Common myeloid progenitor, CD34-positive (primary cell): ENCODE measurements around the gene SPATA22.
"Not testable (repeated sequence)": the region's sequence is repeated elsewhere in the genome, so short reads cannot be mapped to it uniquely, and the experiment has no call there.

Source experiments
- CTCF ChIA-PET: fragments of 350-600 bp; sonication (Branson Sonifier 250); formaldehyde crosslinking; loops from one replicate; lab custom pipeline; 2021; ENCODE audit warnings: antibody characterized with exemption; lab: Charles Lee
- POLR2A ChIA-PET: fragments of 350-600 bp; sonication (Branson Sonifier 250); formaldehyde crosslinking; loops from one replicate; lab custom pipeline; 2021; ENCODE audit warnings: antibody characterized with exemption; lab: Charles Lee
- DNase-seq, 3 donors: peaks; one replicate each; pipeline versions ENCODE4 v3.0.0 to v3.0.0-alpha.2; 2013
- H3K27ac ChIP-seq, 2 experiments: 1 replicate in 1 of 2; 2 replicates in 1 of 2; pipeline ENCODE4 v1.7.0; 2013; ENCODE audit warnings: inconsistent platforms in 2 of 2, low read length in 2 of 2, mild to moderate bottlenecking in 2 of 2, low read depth in 1 of 2, moderate library complexity in 1 of 2; ENCODE audit not compliant: severe bottlenecking in 2 of 2, insufficient read depth in 1 of 2, poor library complexity in 1 of 2
- H3K27me3 ChIP-seq, 5 experiments: replicated peaks in 2 of 5; 1 replicate in 3 of 5; 2 replicates in 2 of 5; pipeline versions ENCODE4 v1.6.1 to v1.7.0; 2013; ENCODE audit warnings: low read length in 4 of 5, mild to moderate bottlenecking in 2 of 5, moderate library complexity in 2 of 5, inconsistent platforms in 1 of 5; ENCODE audit not compliant: insufficient read depth in 5 of 5, control insufficient read depth in 4 of 5
- H3K36me3 ChIP-seq, 4 experiments: 1 replicate in 2 of 4; 2 replicates in 2 of 4; pipeline versions ENCODE4 v1.6.1 to v1.7.0; 2013; ENCODE audit warnings: low read length in 3 of 4, control low read depth in 1 of 4, mild to moderate bottlenecking in 1 of 4; ENCODE audit not compliant: control insufficient read depth in 4 of 4, insufficient read depth in 4 of 4
- H3K4me1 ChIP-seq, 4 experiments: 1 replicate in 3 of 4; 2 replicates in 1 of 4; pipeline versions ENCODE4 v1.6.1 to v1.7.1; 2013; ENCODE audit warnings: low read length in 3 of 4, mild to moderate bottlenecking in 3 of 4, control low read depth in 1 of 4, inconsistent platforms in 1 of 4, moderate library complexity in 1 of 4; ENCODE audit not compliant: control insufficient read depth in 4 of 4, insufficient read depth in 4 of 4; ENCODE audit errors: control extremely low read depth in 1 of 4
- H3K4me3 ChIP-seq, 7 experiments: 1 replicate in 4 of 7; 2 replicates in 3 of 7; pipeline versions ENCODE4 v1.5.1 to v1.7.0; 2013; ENCODE audit warnings: mild to moderate bottlenecking in 7 of 7, low read length in 6 of 7, moderate library complexity in 6 of 7, inconsistent platforms in 2 of 7, low read depth in 2 of 7, control low read depth in 1 of 7; ENCODE audit not compliant: insufficient read depth in 4 of 7, control insufficient read depth in 1 of 7; ENCODE audit errors: extremely low read depth in 1 of 7
- H3K9me3 ChIP-seq, 5 experiments: 1 replicate in 4 of 5; 2 replicates in 1 of 5; pipeline versions ENCODE4 v1.6.1 to v1.7.1; 2013; ENCODE audit warnings: low read length in 4 of 5, mild to moderate bottlenecking in 2 of 5, inconsistent platforms in 1 of 5, low read depth in 1 of 5, moderate library complexity in 1 of 5; ENCODE audit not compliant: control insufficient read depth in 4 of 5, insufficient read depth in 2 of 5; ENCODE audit errors: control extremely low read depth in 1 of 5
- WGBS: methylation state at CpG from one replicate; pipeline ENCODE4 v1.1.5; 2013; ENCODE audit not compliant: insufficient coverage; 5-methylcytosine and 5-hydroxymethylcytosine counted together

Gene SPATA22

GRCh38 chr17:3475251-3475685 is 3.6 kb upstream of the SPATA22 start:
- Histone ChIP-seq H3K9me3 (peaks cover 0 to 5% (median 0%) of the 10 kb centered on the region in 5 experiments), H3K4me3 (no peak overlapping the region), H3K27ac (no peak overlapping the region), H3K4me1 (peaks cover 0 to 2% (median 0%) of the 10 kb centered on the region in 4 experiments), H3K27me3 (peaks cover 0 to 2% (median 0%) of the 10 kb centered on the region in 5 experiments), H3K36me3 (no peaks in the 10 kb centered on the region)
- DNase-seq, result no peak
- POLR2A ChIA-PET, result no interaction called here
- 100% methylated on average over 3 of the region's 4 CpGs for WGBS
- CTCF ChIA-PET, result no interaction called here

GRCh38 chr17:3474212-3474611 is 2.6 kb upstream of the SPATA22 start:
- no peak overlapping the region for H3K4me3 ChIP-seq
- H3K36me3 ChIP-seq, result no peaks in the 10 kb centered on the region
- H3K27ac ChIP-seq, result no peak overlapping the region
- POLR2A ChIA-PET, result no interaction called here
- 29% methylated on average over 1 of the region's 3 CpGs for WGBS
- peaks cover 0 to 2% (median 0%) of the 10 kb centered on the region in 5 experiments for H3K27me3 ChIP-seq
- H3K4me1 ChIP-seq, result peaks cover 0 to 2% (median 0%) of the 10 kb centered on the region in 4 experiments
- CTCF ChIA-PET, result no interaction called here
- peaks cover 0 to 5% (median 0%) of the 10 kb centered on the region in 5 experiments for H3K9me3 ChIP-seq
- peak; percentile 2 to 56 (median 18) for DNase-seq

- POLR2A ChIA-PET, result no interaction called here
- no peak overlapping the region for H3K4me3 ChIP-seq
- H3K9me3 ChIP-seq, result peaks cover 0 to 5% (median 0%) of the 10 kb centered on the region in 5 experiments
- H3K27me3 ChIP-seq, result peaks cover 0 to 2% (median 0%) of the 10 kb centered on the region in 5 experiments
- over 99% methylated on average over 17 of the region's 21 CpGs for WGBS
- peaks cover 0 to 2% (median 0%) of the 10 kb centered on the region in 4 experiments for H3K4me1 ChIP-seq
- no peak overlapping the region for H3K27ac ChIP-seq
- no peaks in the 10 kb centered on the region for H3K36me3 ChIP-seq
- no peak for DNase-seq
- CTCF ChIA-PET, result no interaction called here
These were observed 518 bp upstream of the SPATA22 start for GRCh38 chr17:3472137-3472536.

- ChIA-PET POLR2A (no interaction called here), CTCF (no interaction called here)
- H3K4me1 ChIP-seq, result no peaks in the 10 kb centered on the region
- DNase-seq, result no peak
- 94% methylated on average over 5 of the region's 5 CpGs for WGBS
- peaks cover 0 to 5% (median 0%) of the 10 kb centered on the region in 5 experiments for H3K9me3 ChIP-seq
- H3K36me3 ChIP-seq, result no peaks in the 10 kb centered on the region
- H3K4me3 ChIP-seq, result no peak overlapping the region
- no peak overlapping the region for H3K27ac ChIP-seq
- H3K27me3 ChIP-seq, result peaks cover 0 to 2% (median 0%) of the 10 kb centered on the region in 5 experiments
These were observed 2.1 kb downstream of the SPATA22 start for GRCh38 chr17:3469529-3469928.

- H3K27me3 ChIP-seq, H3K36me3 ChIP-seq, POLR2A ChIA-PET, DNase-seq, H3K27ac ChIP-seq, H3K4me1 ChIP-seq, H3K9me3 ChIP-seq, H3K4me3 ChIP-seq: not testable (repeated sequence)
- WGBS, result no CpG with 5 or more reads among the region's 1 CpG
- CTCF ChIA-PET, result interaction anchor here (0.6 to 1.4 kb wide), 3 partner anchors 16 to 418 kb away, joined by 3 to 4 read pairs (median 3); no protein-coding TSS in a partner anchor
These were observed 5.3 kb downstream of the SPATA22 start for GRCh38 chr17:3466355-3466754.

- Histone ChIP-seq H3K4me3 (no peak overlapping the region), H3K9me3 (no peaks in the 10 kb centered on the region), H3K36me3 (no peaks in the 10 kb centered on the region), H3K4me1 (no peaks in the 10 kb centered on the region), H3K27me3 (peaks cover 0 to 2% (median 0%) of the 10 kb centered on the region in 5 experiments), H3K27ac (no peak overlapping the region)
- DNase-seq, result peak in 1 of 3 donors; percentile 7
- ChIA-PET POLR2A (no interaction called here), CTCF (interaction anchor here (1.2 kb wide), 1 partner anchor 435 kb away, joined by 4 read pairs; no protein-coding TSS in a partner anchor)
- WGBS, result 55% methylated on average over 2 of the region's 2 CpGs
These were observed 23.5 kb downstream of the SPATA22 start for GRCh38 chr17:3448059-3448665.

GRCh38 chr17:3447625-3448024 is 24.0 kb downstream of the SPATA22 start:
- H3K4me1 ChIP-seq, result no peaks in the 10 kb centered on the region
- peaks cover 0 to 2% (median 0%) of the 10 kb centered on the region in 5 experiments for H3K27me3 ChIP-seq
- no peak overlapping the region for H3K4me3 ChIP-seq
- DNase-seq, result peak; percentile 66 to 74 (median 73)
- no peak overlapping the region for H3K27ac ChIP-seq
- 25% methylated on average over 2 of the region's 2 CpGs for WGBS
- CTCF ChIA-PET, result no interaction called here
- H3K36me3 ChIP-seq, result no peaks in the 10 kb centered on the region
- H3K9me3 ChIP-seq, result no peaks in the 10 kb centered on the region
- POLR2A ChIA-PET, result no interaction called here
